H4 (cell line): ENCODE data around the gene SMG6. TPM values are rescaled to one million over a fixed set of nuclear protein-coding genes. Genes with fewer than 3 reads are reported as not detected.
A peak's percentile ranks its signal among the peaks of the same experiment; 100 is the strongest.
"Not testable (repeated sequence)": the region's sequence is repeated elsewhere in the genome, so short reads cannot be mapped to it uniquely, and the experiment has no call there.

Experiments
- DNase-seq: peaks from one replicate; pipeline ENCODE4 v3.0.0-alpha.2; 2015; ENCODE audit warnings: low spot score
- total RNA-seq: library from RNA; depleted of rRNA; stranded (reverse); fragments of >200 nt; shearing (Covaris generic); gene quantifications from 2 replicates; pipeline ENCODE4 v1.2.3, GENCODE V29; 2014; rRNA removed

The SMG6 gene
- total RNA-seq = 10.3 and 24.5 TPM in 2 replicates

DNA sequence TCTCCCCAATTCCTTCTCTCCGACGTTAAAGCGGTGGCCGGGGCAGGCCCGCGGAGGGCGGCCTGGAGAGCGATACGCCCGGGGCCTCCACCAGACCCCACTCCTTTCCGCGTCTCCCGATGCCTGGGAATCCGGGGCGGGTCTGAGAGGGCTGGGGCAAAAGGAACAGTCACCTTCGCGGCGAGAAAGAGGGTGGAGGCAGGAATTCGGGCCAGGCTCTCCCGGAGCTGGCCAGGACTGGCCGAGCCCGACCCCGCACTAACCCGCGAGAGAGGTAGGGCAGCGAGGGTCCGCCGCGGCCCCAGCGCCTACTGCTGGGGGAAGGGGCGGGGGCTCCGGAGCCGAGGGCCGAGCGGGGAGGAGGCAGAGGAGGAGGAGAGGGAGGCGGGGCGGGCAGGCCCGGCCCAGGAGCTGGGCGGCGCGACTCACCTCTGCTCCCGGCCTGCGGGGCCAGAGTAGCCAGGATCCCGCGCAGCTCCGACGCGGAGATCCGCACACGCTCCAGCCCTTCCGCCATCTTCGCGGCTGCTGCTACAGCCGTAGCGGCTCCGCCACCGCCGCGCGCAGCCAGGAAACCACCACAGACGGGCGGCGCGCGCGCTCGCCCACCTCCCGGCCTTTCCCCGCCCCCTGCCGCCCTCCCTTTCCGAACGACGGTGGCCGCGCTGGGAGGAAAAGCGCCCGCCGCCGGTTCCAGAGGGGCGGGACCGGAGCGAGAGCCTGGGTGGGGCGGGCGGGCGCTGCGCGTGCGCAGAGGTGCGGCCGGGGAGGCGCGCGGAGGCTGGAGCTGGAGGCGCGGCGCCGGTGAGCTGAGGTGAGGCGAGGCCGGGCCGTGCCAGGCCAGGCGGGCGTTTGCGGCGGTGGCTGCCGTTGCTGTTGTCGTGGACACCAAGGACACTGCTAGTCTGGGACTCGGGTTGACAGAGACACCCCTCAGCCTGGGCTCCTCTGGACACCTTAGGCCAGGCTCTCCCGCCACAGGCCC is at the start of gene SMG6, which contains the start of gene SRR:
Gene SMG6, minus strand, starts transcription at position 582 of the 985 bp plus-strand sequence. Its CDS starts 65 bp downstream, at position 517.
Gene SRR, plus strand, starts transcription at position 747 of the 985 bp plus-strand sequence. CDS start 11,611 bp downstream, outside the sequence.
- peak; percentile 41 for DNase-seq

DNA sequence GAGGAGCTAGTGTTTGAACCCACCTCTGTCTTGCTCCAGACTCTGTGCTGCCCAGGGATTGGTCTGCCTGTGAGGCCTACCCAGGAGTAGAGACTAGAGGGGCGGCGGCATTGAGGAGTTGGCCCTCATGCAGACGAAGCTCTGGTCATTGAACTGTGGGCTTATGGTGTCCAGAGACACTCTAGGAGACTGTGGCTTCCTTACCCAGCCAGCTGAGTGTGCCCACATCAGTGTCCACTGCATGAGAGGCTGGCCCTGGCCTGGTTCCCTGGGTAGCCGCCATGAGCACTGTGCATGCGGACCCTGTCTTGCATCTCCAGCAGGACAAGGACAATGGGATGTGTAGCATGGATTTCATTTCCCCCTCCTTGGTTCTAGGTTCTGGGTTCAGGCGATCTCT is 47.7 kb upstream of the SMG6 start:
- DNase-seq = no peak

DNA sequence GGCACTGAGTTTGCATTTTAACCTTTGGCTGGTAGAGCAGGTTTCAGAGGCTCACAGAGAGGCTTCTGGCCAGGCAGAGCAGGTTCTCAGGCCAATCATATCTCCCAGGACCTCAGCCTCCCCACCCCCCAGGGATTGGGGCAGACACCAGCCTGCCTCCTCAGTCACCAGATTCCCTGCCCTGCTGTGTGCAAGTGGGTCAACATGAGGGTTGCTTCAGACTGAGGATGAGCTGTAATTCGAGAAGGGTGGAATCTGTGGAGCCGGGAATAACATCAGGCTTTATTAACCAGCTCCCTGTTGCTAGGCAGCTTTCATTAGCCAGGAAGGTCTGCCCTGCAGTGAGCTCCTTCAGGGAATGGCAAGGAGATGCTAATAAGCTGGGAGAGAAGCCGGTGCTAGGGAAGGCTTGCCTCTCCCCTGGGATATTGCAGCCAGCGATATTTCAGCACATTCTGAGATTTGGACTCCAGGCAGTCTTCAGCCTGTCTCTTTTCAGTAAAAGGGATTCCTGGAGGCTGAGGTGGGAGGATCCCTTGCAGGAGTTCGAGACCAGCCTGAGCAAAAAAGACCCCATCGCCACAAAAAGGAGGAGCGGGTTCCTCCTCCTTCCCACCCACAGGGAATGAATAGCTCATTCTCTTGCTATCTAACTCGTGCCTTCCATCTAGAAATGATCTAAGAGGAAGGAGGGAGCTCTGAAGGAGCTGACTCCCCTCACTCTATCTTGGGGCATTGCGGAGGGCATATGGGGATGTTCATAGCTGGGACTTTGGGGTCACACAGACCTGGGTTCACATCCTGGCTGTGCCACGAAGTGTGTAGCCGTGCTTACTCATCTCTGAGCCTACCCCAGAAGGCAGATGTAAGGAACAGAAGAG is 44.5 kb upstream of the SMG6 start:
- no peak for DNase-seq

DNA sequence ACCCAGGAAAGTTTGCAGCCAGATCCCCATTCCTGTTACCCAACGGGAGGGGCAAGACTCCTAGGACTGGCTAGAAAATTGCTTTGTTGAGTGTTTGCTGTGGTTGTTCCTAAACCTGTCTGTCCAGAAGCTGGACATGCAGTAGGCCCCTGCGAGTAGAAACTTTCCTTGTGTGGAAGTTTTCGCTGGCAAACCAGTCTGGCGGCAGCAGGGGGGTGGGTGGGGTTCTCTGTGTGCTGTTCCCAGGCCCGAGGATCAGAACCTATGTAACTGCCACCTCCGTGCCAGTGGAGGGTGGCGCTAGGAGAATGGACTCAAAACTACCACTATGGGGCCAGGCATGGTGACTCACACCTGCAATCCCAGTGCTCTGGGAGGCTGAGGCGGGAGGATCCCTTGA is 42.9 kb upstream of the SMG6 start:
- no peak for DNase-seq

DNA sequence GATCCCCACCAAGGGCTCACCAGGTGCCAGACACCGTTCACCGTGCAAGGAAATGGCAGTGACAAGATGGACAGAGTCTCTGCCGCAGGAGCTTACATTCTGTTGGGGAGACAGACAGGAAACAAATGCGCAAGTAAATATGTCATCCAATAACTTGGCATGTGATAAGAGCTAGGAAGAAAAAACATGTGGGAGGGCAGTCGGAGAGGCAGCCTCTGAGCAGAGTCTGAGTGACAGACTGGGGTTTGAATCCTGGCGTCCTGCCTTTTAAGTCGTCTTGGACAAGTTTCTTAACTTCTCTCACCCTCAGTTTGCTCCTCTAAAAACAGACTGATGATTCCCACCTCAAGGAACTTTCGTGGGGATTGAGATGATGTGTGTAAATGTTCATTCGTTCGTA is 40.9 kb upstream of the SMG6 start:
- DNase-seq = no peak

DNA sequence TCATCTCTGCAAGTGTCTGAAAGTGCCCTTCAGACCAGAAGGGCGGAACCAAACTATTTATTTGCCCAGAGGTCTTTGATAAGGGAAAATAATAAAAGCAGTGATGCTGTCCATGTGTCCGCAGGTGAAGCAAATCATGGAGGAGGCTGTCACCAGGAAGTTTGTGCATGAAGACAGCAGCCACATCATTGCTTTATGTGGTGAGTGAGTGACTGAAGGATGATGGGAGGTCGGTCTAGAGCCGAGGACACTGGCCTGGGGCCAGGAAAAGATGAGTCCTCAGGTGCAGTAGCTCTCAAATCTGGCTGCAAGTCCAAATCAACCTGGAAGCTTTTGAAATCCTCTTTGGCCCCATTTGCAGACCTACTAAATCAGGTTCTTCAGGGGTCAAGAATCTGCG is 39.8 kb upstream of the SMG6 start:
- DNase-seq = no peak

DNA sequence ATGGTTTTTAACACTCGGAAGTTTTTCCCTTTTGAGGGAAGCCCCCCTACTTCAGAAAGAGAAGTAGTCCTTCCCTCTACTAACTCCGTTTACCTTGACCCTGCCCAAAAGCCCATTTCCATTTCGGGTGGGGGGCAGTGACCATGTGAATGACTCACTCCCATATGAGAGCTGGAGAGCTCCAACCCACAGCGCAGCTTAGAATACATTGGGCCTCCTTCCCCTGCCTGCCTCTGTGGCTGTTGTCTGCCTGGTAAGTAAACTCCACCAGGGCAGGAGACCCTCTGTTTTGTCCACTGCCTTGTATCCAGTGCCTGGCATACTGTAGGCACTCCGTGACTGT is 34.7 kb upstream of the SMG6 start:
- no peak for DNase-seq

DNA sequence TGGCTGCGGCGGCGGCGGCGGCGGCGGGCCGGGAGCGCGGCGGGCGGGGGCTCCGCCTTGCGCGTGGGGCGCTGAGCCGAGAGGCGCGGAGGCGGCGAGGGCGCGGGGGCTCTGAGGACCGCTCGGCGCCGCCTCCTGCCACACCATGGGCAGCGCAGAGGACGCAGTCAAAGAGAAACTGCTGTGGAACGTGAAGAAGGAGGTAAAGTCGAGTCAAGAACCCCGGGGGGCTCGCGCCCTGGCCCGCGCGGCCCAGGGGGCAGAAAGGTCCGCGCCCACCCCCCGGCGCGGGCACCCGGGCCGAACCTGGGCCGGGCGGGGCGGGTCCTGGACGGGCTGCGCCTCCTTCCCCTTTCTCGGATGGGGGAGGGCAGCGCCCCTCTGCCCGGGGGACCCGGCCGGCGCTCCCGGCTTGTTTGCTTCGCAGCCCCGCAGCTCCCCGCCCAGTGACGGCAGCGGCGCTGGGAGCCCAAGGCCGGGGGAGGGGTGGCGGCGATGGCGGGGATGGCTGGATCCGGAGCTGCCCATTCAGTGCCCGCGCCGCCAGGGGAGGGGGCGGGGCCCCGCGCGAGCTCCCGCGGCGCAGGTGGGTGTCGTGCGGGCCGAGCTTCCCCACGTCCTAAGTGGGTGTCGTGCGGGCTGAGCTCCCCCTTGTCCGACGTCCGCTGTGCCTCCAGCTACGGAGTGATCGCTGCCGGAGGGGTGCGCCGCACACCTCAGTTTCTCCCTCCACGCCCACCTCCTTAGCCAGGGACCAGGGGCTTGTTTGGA is 34.1 kb upstream of the SMG6 start:
- DNase-seq = no peak

DNA sequence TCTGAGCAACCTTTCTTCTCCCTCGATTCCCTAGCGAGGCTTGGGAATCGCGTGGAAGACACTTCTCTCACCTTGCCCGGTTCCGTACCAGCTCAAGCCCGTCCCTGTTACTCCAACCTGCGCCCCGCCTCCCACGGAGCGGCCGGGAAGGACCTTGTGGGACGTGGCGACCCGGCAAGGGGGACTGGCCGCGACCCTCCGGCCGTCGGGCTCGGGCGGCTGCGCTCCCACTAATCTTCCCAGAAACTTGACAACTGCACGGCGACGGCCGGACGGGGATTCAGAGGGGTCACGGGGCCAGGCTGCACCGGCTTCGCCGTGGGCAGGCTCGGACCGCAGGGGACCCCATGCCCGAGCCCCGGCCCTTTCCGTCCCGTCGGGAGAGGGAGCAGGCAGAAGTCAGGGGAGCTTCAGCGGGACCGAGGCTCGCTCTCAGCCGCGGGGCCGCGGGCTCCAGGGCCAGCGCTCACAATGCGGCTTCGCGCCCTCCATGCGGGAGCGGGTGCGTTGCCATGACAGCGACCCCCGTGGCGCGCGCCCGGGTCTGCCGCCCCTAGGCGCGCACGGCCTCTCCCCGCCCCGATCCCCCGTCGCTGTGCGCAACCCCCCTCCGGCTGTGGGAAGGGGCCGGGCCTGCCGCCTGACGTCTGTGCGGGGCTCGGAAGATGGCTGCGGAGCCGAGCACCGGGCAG is 33.4 kb upstream of the SMG6 start, which contains the start of gene SGSM2:
Gene SGSM2, plus strand, starts transcription at position 650 of the 692 bp plus-strand sequence. CDS start 188 bp downstream, outside the sequence.
- no peak for DNase-seq

DNA sequence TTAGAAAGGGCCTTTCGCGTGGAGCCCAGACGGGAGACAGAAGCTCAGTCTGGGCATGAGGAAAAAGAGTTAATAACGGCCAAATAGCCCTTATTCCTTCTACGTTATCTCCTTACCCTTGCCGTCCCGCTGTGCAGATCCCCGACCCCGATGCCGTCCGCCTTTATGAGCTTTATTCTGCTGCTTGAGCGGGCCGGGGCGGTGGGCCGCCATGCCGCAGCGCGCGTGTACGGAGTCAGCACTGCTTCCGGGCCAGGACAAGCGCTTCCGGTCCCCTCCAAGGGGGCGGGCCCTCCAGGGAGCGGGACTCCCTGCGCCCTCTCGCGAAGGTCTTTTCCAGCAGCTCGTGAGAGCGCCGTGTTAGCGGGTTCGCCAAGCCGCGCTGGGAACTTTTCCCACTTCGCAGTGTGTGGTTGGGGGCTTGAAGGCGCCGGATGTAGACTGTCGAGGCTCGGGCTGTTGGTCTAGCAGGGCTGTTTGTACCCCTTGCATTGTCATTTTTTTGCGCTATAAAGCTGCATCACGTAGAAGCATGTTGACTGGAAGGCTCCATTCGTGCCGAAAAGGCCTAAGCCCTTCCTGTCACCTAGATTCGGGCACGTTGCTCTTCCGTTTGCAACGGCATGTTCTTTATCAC is 32.7 kb upstream of the SMG6 start, which contains the start of gene TSR1:
Gene TSR1, minus strand, starts transcription at position 243 of the 637 bp plus-strand sequence. Its CDS starts 30 bp downstream, at position 213.
- DNase-seq = peak; percentile 76

DNA sequence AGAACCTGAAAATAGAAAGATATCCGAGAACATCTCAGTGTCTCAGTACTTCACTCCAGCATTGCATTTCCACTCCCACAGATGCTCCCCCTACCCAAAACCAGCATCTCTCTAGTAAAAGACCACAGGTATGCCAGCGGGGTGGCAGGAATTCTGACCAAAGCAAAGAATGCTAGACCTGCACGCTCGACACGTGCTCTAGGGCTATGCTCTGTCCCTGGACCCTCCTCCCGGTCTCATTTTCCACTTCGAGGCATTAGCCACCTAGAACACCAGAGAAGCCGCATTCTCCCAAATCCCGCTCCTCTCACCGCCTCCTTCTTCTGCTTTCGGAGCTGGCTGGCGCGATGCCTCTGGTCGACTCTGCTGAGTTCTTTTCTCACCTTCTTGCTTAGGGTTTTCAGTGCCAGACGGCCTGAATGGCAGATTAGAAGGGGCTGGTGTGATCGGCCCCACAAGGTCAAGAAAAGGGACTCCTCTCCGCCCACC is 32.2 kb upstream of the SMG6 start:
- DNase-seq = no peak

DNA sequence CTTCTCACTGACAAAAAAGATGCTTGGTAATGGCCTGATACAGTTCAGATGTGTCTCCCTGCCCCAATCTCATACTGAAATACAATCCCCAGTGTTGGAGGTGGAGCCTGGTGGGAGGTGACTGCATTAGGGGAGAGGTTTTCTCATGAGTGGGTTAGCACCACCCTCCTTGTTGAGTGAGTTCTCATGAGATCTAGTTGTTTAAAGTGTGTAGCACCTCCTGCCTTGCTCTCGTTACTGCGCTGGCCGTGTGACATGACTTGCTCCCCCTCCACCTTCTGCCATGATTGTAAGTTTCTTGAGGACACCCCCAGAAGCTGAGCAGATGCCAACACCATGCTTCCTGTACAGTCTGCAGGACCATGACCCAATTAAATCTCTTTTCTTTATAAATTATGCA is 27.7 kb upstream of the SMG6 start:
- DNase-seq = no peak

DNA sequence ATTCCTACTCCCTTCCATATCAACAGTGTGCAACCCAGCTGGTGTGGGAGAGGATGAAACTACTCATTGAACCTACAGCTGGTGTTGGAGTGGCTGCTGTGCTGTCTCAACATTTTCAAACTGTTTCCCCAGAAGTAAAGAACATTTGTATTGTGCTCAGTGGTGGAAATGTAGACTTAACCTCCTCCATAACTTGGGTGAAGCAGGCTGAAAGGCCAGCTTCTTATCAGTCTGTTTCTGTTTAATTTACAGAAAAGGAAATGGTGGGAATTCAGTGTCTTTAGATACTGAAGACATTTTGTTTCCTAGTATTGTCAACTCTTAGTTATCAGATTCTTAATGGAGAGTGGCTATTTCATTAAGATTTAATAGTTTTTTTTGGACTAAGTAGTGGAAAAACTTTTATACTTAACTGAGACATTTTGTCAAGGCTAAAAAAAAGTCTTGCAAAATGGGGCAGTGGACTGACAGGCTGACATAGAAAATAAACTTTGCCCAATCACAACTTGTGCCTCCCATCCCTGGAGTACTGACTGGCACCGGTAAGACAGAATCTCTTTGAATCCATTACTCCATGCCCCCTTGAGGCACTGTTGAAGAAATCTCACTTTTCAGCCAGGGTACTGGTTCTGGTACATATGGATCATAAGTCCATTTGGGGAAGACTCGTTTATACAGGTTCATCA is 20.2 kb upstream of the SMG6 start:
- DNase-seq = no peak

DNA sequence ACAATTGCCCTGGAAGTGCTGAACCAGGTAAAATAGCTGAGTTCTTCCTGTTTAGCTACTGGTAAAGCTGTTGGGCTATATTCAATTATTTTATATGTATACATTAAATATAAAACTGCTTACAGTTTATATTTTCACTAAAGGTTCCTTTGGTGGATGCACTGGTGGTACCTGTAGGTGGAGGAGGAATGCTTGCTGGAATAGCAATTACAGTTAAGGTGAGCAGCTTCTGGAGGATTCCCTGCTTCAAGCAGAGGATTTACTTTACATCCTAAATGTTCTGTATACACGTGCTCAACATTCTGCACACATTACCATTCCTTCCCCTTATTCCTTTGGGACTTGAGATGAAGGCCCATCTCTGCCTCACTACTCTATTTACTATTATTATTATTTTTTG is 17.8 kb upstream of the SMG6 start:
- no peak for DNase-seq

DNA sequence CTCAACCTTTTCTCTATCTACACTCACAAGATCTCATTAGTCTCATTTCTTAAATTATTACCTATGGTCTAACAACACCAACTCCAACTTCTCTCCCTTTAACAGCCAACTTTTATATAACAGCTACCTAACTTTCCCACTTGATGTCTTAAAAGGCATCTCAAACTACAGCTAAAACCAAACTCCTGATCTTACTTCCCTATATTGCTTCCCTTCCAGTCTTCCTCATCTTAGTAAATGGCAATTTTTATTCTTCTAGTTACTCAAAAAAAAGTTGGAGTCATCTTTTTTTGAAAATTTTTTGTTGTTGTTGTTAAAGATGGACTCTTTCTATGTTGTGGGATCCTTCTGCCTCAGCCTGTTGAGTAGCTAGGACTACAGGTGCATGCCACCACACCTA is 15.5 kb upstream of the SMG6 start:
- DNase-seq = no peak

DNA sequence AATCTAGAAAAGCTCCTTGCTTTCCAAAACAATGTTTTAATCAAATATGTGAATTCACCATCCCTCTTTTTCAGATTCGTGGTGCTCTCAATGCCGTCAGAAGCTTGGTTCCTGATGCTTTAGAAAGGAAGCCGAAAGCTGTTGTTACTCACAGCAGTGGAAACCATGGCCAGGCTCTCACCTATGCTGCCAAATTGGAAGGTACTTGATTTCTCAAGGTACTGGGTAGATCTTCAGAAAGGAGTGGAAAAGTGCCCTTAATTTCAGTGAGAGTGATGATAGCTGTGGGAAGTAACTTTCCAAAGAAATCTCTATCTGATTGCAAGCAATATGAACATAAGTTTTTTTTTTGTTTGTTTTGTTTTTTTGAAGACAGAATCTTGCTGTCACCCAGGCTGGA is 14.2 kb upstream of the SMG6 start:
- DNase-seq = no peak

DNA sequence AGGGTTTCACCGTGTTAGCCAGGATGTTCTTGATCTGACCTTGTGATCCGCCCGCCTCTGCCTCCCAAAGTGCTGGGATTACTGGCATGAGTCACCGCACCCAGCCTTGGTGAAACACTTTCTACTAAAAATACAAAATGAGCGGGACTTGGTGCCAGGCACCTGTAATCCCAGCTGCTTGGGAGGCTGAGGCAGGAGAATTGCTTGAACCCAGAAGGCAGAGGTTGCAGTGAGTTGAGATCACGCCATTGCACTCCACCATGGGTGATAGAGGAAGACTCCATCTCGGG is 13.3 kb upstream of the SMG6 start:
- DNase-seq = not testable (repeated sequence)

DNA sequence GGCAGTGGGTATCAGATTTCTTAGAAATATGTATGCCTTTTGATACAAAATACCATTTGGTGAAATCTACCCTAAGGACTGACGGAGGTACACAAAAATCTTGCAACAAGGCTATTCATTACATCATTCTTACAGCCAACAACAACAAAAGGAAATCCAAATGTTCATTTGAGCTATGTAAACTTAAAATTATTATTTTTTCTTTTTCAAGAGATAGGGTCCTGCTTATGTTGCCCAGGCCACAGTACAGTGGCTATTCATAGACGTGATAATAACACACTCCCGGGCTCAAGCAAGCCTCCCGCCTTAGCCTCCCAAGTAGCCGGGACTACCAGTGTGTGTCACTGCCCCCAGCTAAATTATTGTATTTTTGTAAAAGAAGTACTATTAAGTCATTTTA is 9.2 kb upstream of the SMG6 start:
- DNase-seq = no peak

DNA sequence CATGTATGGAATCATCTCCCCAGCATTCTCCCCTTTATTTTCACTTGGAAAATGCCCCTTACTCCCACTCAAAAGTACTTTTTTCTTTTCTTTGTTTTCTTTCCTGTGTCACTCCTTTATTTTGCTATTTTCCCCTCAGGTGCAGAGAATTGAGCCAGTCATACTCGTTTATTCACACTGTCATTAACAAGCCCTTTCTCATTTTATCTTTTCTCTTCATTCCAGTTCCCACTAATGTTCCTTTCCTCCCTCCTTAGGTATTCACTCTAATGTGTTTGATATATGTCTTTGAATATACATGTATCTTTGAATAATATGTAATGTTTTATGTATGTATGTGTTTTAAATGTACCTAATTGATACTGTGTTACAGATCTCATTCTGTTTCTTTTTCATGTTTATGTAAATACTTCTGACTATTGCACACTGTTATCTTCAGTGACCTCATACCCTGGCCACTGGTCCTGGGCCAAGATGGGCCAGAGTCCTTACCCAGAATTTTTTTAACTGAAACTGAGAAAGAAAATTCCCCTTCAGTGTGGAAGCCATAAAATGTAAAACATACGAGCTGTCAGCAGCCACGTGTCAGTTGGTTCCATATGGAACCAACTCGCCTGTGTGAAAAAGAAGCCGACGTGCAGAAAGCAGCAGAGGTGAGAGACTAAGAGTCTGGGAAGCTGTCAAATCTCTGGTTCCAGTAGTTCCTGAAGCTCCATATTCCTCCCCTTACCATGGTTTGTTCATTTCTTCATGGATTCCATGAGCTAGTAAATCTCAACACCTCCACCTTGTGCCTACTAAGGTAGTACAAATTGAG is 6.0 kb upstream of the SMG6 start:
- DNase-seq = no peak
